Nucleus accumbens (tissue), 56 donors: Measurements from ENCODE around the gene ARHGAP45.

Experiments
- DNase-seq, 56 donors: peaks; one replicate each; lab custom pipeline; 2025; lab: John Stamatoyannopoulos, UW

ARHGAP45 gene

DNA sequence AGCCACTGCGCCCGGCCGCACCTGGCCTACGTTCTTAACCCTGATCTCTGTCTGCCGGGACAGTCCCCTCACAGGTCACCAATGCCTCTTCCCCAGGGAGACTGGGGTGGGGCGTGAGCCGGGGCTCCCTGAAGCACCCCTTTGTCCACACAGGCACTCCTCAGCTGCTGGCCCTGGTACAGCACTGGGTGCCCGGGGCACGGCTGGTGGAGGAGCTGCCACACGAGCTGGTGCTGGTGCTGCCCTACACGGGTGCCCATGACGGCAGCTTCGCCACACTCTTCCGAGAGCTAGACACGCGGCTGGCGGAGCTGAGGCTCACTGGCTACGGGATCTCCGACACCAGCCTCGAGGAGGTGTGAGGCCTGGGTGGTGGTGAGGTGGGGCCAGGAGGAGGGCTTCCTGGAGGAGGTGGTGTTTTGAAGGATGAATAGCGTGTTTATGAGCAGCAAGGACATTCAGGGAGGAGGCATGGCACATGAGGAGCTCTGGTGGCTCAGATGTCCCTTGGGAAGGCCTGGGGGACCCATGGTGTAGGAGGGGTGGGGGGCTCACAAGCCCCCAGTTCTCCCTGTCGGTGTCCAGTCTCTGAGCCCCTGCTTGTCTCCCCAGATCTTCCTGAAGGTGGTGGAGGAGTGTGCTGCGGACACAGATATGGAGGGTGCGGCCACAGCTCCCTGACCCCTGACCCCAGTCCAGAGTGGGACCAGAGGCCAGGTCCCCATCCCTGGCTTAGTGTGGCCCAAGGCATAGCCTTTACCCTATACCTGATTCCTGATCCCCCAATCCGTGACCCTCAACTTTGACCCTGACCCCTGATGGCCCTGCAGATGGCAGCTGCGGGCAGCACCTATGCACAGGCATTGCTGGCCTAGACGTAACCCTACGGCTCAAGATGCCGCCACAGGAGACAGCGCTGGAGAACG is 13.5 kb upstream of the ARHGAP45 start:
- no peak for DNase-seq

DNA sequence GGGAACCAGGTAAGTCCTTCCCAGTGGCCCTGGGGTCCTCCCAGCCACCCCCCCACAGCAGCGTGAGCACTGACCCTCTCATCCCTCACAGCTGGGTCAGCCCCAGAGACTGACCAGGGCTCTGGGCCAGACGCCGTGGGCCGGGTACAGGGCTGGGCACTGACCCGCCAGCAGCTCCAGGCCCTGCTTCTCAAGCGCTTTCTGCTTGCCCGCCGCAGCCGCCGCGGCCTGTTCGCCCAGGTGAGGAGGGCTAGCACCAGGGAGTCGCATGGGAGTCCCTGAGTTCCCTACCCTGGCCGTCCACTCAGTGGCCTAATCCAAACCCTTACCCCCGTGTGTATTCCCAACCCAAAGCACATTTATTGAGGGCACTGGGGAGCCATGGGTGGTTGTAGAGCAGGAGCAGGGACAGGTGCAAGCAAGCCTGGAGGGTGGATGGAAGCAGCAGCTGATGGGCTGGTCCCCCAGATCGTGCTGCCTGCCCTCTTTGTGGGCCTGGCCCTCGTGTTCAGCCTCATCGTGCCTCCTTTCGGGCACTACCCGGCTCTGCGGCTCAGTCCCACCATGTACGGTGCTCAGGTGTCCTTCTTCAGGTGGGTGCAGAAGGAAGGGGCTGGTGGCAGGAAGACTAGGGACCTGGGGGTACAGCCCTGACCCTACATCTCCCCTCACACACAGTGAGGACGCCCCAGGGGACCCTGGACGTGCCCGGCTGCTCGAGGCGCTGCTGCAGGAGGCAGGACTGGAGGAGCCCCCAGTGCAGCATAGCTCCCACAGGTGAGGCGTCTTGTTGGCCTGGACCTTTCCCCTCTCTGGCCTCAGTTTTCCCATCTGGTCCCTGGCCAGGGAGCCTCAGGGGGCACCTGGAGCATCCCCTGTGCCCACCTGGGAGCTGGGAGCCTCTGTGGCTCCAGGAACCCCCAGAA is 12.6 kb upstream of the ARHGAP45 start:
- no peak for DNase-seq

DNA sequence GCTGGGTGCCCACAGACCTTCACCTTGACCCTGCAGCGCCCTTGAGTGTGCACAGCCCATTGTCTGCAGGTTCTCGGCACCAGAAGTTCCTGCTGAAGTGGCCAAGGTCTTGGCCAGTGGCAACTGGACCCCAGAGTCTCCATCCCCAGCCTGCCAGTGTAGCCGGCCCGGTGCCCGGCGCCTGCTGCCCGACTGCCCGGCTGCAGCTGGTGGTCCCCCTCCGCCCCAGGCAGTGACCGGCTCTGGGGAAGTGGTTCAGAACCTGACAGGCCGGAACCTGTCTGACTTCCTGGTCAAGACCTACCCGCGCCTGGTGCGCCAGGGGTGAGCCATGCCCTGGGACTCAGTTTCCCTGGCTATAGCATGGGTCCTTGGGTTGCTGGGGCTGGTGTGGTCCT is 11.9 kb upstream of the ARHGAP45 start:
- DNase-seq = no peak

DNA sequence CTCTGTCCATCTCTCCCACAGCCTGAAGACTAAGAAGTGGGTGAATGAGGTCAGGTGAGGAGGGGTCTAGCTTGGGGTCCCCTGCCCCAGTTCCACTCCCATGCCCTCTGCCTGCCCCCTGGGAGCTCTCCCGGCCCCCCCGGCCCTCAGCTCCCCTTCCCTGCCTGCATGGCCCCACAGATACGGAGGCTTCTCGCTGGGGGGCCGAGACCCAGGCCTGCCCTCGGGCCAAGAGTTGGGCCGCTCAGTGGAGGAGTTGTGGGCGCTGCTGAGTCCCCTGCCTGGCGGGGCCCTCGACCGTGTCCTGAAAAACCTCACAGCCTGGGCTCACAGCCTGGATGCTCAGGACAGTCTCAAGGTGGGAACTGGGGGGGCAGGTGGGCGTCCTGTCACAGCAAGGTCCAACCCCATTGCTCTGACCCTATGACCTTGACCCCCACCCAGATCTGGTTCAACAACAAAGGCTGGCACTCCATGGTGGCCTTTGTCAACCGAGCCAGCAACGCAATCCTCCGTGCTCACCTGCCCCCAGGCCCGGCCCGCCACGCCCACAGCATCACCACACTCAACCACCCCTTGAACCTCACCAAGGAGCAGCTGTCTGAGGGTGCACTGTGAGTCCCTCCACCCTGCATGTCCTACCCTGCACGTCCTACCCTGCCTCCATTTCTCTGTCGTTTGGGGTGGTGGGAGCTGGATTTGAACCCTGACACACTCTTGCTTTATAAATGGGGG is 10.9 kb upstream of the ARHGAP45 start:
- DNase-seq = no peak

DNA sequence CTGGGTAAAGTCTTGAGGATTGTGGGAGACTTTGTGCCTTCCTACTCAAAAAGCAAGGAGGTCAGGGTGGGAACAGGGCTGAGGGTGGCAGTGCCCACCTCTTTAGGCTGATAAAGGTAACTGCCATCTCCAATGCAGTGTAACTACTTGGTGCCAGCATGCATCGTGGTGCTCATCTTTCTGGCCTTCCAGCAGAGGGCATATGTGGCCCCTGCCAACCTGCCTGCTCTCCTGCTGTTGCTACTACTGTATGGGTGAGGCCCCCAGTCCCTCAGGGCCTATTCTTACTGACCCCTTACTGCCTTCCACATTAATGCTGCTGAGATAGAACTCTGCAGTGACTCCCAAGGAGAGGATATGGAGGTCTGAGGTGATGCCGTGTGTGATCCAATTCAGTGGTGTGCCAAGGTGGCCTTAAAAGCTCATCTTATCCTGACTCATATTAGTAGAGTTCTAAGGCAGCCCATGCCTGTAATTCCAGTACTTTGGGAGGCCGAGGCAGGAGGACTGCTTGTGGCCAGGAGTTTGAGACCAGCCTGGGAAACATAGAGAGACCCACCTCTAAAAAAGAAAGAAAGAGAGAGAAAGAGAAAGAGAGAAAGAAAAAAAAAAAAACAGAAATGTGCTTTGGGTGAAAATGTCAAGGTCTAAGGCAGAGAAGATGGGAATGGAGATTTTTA is 9.7 kb upstream of the ARHGAP45 start:
- no peak for DNase-seq

DNA sequence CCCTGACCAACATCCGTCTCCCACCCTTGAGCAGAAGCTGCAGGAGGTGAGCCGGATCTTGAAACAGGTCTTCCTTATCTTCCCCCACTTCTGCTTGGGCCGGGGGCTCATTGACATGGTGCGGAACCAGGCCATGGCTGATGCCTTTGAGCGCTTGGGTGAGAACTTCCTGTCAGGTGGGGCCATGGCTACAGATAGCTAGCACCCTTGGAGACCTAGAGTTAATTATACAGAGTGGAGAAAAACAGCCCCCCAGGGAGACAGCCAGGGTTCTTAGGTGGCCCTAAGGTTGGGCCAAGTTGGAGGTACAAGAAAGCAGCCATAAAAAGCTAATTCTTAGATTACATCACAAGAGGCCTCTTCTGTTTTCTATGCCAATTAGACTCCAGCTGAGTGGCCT is 8.9 kb upstream of the ARHGAP45 start:
- no peak for DNase-seq

DNA sequence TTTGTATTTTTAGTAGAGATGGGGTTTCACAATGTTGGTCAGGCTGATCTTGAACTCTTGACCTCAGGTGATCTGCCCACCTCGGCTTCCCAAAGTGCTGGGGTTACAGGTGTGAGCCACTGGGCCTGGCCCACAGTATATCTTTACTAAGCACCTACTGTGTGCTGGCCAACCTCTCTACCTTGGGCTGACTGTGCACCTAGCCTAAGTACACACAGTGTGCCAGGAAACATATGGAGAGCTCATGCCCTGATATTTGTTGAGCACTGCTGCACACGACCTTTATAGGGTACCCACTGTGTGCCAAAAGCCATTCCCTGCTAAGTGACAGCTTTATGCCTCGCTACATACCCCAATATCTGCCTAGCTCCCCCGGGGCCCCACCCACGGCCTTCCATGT is 6.3 kb upstream of the ARHGAP45 start:
- no peak for DNase-seq

DNA sequence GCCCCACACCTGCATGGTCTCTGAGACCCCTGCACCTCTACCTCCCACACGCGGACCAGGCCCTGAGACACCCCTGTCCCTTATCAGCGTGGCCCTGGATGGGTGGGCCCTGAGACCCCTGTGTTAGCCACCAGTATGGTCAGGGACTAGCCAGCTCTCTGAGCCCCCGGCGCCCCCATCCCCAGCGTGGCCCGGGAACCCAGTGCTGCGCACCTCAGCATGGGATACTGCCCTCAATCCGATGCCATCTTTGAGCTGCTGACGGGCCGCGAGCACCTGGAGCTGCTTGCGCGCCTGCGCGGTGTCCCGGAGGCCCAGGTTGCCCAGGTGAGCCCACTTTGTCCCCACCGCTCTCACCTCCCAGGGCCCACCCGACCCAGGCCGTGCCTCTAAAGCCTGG is 5.0 kb upstream of the ARHGAP45 start:
- no peak for DNase-seq

DNA sequence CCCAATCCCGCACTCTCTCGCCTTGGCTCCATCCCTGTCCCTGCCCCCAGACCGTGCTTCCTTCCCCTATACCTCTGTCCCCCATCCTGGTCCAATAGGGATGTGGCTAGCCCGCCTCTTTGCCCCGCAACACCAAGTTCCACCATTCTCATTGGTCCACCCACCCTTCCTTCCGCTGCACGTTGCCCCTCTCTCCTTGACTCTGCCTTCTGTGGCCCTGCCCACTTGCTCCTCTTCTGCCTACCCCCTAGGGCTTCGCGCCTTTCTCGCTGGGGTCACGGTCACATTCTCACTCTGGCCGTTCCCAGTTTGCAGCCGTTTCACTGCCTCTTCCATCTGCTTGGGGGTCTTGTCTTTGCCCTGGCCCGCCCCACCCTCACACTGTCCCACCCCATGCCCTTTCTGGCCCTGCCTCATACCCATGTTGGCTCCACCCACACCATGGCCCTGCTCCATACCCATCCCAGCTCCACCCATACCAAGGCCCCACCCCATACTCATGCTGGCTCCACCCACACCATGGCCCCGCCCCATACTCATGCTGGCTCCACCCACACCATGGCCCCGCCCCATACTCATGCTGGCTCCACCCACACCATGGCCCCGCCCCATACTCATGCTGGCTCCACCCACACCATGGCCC is 4.5 kb upstream of the ARHGAP45 start:
- DNase-seq = no peak

DNA sequence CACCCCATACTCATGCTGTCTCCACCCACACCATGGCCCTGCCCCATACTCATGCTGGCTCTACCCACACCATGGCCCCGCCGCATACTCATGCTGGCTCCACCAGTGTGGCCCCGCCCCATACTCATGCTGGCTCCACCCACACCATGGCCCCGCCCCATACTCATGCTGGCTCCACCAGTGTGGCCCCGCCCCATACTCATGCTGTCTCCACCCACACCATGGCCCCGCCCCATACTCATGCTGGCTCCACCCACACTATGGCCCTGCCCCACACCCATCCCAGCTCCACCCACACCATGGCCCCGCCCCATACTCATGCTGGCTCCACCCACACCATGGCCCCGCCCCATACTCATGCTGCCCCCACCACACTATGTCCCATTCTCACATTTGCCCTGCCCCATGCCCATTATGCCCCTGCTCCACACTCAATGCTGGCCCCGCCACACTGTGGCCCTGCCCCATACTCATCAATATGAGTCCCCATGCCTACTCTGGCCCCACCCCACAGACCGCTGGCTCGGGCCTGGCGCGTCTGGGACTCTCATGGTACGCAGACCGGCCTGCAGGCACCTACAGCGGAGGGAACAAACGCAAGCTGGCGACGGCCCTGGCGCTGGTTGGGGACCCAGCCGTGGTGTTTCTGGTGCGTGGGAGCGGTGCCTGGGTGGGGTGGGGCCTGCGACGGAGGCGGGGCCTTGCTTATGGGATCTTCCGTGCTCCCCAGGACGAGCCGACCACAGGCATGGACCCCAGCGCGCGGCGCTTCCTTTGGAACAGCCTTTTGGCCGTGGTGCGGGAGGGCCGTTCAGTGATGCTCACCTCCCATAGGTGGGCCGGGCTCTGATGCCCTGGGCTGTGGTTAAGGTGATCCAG is 3.7 kb upstream of the ARHGAP45 start:
- peak in 1 of 56 donors; percentile 43 for DNase-seq

DNA sequence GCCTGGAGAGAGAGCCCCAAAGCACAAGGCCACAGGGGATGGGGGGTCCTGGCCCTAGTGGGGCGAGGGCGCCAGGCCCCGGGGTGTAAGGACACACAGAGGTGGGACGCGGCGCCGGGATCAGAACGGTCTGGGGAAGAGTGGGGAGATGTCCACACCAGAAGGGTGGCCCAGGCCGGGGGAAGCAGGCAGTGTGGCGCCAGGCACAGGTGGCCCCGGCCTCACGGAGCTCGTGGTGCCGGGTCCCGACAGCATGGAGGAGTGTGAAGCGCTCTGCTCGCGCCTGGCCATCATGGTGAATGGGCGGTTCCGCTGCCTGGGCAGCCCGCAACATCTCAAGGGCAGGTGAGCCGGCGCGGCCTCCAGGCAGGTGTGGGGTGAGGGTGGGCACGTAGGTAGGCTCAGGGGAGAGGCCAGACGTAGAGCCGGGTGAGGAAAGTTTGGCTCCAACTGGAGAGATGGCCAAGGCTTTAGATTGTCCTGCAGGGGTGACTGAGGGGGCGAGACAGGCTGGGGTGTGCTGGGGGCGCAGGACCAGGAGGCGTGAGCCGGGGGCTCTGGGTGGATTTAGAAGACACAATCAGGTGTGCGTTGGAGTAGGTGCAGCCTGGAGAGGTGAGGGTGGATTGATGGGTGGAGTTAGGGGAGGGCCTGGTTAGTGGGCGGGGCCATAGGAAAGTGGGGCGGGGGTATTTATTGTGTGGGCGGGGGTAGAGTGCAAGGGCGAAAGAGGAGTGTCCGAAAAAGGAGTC is 2.9 kb upstream of the ARHGAP45 start:
- DNase-seq = no peak

DNA sequence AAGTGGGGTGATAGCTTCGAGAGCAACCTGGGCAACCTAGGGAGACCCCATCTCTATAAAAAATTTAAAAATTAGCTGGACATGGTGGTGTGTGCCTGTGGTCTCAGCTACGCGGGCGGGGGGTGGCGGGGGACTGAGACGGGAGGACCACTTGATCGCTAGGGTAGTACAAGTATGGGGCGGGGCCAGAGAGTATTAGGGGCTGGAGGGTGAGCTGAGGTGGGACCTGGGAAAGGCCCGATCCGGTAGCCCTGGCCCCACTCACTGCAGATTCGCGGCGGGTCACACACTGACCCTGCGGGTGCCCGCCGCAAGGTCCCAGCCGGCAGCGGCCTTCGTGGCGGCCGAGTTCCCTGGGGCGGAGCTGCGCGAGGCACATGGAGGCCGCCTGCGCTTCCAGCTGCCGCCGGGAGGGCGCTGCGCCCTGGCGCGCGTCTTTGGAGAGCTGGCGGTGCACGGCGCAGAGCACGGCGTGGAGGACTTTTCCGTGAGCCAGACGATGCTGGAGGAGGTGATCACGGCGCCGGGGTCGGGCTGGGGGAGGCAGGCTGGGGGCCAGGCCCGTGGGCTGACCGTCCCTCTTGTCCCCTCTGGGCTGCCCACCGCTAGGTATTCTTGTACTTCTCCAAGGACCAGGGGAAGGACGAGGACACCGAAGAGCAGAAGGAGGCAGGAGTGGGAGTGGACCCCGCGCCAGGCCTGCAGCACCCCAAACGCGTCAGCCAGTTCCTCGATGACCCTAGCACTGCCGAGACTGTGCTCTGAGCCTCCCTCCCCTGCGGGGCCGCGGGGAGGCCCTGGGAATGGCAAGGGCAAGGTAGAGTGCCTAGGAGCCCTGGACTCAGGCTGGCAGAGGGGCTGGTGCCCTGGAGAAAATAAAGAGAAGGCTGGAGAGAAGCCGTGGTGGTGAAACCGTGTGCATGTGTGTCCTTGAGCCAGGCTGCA is 2.0 kb upstream of the ARHGAP45 start:
- peak in 8 of 56 donors; percentile 5 to 38 (median 18) for DNase-seq

DNA sequence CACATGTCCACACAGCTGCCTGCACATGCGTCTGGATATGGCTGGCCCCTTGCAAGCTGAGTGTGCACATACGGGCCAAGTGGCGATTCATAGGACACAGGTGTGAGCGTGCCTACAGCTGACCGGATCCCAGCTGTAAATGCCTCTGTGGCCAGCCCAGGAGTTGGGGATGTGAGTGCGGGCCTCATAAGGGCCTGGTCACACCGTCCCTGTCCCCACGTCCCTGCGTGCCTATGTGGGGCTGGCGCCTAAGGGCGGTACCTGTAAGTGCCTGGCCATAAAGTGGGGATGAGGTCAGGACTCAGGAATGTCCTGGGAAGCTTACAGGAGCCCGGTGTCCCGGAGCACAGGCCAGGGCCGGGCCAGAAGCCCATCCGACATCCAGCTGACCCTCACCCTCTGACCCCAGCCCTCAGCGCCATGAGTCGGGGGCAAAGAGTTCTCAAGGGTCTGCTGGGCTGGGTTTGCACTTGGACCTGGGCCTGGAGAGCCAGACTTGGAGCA is 1.3 kb upstream of the ARHGAP45 start:
- DNase-seq = no peak

DNA sequence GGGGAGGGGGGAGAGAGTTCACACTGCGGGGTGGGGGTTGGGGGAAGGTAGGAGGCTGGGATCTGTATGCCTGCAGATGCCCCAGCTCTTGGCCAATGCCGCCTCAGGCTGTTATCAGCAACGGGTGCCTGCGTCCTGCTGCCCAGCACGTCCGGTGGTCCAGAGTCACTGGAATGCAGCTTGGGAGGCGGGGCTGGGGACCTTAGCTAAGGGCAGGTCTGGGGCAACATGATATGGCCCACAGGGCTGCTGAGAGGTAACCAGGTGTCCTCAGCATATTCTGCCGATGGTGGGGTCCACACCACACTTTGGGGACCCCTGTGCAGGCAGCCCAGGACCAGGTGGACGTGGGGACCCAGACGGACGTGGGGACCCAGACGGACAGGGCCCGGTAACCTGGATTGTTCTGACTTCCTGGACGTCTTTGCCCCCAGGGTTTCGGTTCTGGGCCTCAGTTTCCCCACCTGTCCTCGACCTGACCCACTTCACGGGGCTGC is 668 bp upstream of the ARHGAP45 start:
- DNase-seq = no peak

DNA sequence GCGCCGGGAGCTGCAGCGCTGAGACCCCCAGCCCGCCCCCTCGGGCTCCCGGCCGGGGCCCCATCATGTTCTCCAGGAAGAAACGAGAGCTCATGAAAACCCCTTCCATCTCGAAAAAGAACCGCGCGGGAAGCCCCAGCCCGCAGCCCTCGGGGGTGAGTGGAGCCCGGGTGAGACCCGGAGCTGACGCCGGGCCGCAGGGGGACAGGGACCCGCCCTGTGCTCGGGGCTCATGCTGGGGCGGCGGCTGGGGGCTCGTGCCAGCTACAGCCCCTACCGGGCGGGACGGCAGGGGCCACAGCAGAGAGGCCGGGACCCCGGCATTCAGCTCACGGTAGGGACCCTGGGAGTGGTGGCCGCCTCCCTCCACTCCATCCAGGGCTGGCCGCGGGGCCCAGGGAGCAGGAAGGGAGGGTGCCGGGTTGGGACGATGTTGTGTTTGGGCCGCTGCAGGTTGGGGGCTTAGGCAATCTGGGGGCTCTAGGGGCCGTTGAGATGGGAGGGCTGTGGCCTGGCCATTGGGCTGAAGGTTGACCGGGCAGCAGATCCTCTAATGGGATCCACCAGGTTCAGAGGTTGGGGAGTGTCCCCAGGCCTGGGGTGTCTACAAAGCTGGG is 482 bp downstream of the ARHGAP45 start:
- no peak for DNase-seq
